ENCODE results near the gene KRT34.
"Not testable (repeated sequence)": the region's sequence is repeated elsewhere in the genome, so short reads cannot be mapped to it uniquely, and the experiment has no call there.

Gene KRT34

DNA sequence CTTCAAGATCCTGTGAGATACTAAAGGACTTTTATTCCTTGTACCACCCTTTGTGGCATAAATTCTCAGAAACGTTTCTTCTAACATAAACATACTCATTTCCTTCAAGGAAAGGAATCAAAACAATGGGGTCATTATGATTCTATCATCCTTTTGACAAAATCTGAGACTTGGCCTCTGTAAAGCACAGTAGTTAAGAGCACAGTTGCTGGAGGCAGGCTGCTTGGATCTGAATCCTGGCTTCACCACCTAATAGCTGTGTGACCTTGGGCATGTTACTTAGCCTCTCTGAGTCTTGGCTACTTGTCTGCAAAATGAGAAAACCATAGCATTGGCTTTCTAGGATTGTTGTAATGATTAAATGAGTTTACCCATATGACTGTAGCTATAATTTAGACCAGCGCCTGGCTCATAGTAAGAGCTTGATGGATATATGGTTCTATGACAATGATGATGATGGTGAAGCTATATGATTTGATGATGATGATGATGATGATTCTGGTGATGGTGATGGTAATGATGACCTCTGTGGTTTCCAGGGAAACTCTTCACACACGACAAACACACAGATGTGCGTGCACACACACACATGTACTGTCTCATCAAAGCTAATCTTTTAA is 21.4 kb upstream of the KRT34 start:
- no peak for DNase-seq

DNA sequence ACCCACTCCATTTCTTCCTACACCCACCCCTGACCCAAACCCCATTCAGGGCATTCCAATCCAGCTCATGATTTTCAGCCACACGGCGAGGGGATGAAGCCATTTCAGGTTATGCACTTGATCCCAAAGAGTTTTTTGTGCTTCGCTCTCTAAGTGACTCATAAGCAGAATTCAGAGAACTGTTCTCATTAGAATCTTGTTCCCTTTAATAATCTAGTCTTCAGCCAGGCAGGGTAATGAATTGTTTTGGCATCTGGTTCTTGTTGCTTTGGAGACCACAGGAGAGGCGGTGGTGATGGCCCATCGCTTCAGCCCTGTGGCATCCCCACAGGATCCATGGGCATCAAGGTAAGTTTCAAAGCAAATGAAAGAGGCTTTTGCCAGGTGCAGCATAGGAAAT is 20.1 kb upstream of the KRT34 start:
- no peak for DNase-seq

DNA sequence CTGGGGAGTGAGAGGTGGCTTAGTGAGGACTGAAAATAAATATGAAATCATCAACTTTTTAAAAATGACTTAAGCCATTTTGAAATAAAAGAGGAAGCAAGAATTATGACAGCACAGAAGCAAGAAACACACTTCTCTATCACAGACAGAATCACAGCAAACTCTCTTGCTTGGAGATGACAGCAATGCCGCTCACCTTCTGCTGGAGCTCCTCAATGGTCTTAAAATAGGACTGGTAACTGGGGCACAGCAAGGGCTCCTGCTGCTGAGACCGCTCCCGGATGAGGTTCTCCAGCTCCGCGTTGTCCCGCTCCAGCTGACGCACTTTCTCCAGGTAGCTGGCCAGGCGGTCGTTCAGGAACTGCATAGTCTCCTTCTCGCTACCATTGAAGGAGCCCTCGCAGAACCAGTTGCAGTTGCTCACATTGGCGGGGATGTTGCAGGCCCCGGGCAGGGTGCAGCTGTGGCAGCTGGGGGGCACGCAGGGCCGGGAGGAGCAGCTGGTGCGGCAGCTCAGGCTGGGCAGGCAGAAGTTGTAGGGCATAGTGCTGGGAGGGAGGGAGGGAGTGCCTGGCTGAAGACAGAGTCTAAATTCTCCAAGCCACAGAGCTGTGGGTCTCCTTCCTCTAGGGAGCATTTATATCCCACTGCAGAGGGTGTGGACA is 15.0 kb upstream of the KRT34 start, which contains the start of gene KRT31:
Gene KRT31 (minus strand): TSS at position 613 of the 665 bp plus-strand sequence. CDS start 69 bp downstream, at position 544.
- DNase-seq = no peak

DNA sequence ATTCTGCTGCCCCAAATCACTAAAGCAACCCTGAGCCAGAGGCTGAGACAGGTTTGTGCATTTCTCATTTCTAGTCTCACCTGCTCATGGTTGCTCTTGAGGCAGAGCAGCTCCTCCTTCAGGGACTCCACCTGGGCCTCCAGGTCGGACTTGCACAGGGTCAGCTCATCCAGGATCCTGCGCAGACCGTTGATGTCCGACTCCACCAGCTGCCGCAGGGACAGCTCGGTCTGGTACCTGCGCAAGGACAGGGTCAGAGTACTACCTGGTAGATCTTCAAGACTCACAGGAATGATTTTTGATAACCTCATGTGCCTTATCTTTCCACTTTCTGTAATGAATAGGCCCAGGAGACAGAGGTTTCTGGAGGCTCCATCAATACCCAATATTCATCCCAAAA is 14.2 kb upstream of the KRT34 start:
- DNase-seq = no peak

DNA sequence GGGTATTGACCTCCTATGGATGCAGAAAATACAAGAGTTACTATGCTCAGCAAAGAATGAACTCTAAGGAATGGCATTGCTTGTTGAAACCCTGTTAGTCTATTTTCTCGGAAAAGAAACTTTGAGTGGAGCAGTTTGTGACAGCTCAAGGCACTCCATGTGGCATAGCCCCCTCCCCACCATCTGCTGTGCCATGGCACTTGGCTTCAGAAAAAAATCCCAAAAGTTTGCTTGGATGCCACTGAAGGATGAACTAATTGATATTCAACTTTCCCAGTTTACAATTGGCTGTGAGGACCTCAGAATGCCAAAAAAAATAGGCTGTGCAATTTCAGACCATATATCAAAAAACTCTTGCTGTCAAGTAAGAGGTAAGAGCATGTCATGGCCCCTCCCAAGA is 13.5 kb upstream of the KRT34 start:
- no peak for DNase-seq

DNA sequence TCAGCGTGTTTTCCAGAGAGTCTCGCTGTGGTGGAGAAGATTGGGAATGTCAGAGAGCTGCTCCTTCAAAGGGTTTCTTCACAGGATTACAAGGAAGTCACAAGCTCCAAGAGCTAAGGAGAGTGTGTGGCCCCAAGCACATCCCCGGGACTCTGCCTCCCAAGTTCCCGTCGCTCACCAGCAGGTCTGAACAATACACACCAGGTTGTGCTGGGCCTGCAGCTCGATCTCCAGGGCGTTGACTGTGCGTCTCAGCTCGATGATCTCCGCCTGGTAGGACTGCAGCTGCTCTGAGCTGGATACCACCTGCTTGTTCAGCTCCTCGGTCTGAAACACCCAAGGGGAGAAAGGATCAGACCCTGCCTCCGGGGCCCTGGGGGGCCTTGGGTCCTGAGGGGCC is 12.9 kb upstream of the KRT34 start:
- not testable (repeated sequence) for DNase-seq

DNA sequence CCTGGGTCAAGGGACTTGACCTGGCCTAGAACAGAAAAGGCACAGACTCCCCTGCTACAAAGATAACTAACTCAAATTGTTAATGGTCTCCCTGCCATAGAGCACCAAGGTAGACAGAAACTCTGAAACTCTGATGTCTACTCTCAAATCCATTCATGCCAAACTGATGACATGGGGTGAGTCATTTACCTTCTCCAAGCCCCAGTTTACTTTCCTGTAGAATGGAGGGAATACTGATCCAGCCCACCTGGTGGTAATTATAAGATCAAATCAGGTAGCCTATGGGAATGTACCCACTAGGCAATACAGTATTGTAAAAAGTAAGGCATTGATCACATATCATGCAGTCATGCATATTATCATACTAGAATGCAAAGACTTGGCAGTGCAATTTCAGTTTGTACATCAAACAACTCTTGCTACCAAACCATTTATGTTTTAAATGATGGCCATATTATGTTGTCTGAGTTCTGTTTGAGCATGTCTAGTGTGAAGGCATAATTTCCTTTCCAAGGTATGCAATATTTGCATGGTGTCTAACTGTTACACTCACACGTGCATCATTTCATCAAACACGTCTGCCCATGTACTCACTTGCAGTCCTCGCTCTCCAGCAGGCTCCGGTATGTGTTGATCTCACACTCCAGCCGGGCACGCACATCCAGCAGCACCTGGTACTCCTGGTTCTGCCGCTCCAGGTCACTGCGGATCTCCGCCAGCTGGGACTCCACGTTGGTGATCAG is 12.3 kb upstream of the KRT34 start:
- no peak for DNase-seq

DNA sequence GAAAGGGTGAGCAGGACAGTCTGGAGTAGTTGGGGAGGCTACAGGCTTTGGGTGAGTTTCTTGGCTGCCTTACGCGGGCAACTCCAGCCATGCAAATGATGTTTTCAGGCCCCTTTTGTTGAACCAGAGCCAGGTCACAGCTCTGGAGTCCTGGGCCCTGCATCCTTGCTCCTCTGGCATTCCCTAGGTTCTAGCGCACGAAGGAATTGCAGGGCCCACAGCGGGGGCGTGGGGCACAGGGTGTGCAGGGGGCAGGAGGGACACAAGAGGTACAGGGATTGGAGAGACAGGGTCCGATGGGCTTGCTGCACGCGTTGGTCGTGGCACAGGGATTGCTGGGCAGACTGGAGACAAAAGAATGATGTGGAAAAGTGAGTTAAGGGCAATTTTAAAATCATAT is 11.7 kb upstream of the KRT34 start:
- DNase-seq = no peak

DNA sequence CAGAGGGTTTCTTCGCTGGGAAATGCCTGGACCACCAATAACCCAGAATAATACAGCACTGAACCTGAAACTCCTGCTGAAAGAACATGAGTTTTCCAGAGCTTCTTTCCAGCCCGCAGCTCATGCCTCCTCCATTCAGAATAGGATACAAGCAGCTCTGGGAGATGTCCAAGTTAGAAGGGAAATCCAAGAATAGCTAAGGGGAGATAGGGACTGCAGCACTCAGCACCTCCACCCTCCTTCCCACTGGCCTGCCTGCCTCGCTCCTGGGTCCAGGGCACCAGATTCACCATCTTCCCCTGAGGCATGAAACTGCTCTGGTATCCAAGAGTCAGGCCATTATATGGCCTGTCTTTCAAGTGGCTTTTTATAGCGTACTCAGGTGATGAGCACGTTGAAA is 11.2 kb upstream of the KRT34 start:
- DNase-seq = no peak

DNA sequence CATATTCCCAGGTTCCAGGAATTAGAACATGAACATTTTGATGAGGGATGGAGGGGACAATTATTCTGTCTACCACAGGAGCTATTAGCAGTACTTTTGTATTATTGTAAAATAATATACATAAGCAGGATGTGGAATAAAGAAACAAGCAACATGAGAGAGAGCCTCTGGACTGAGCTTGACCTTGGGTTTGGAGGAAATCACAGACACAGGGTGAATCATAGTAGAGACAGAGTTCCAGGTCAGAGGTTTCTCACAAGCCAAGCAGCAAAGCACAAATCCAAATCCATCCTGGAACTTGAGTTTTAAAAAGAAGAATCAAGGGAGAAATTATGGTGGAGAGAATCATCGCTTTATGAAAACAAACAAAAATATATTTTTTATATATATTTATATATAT is 10.2 kb upstream of the KRT34 start:
- DNase-seq = no peak

DNA sequence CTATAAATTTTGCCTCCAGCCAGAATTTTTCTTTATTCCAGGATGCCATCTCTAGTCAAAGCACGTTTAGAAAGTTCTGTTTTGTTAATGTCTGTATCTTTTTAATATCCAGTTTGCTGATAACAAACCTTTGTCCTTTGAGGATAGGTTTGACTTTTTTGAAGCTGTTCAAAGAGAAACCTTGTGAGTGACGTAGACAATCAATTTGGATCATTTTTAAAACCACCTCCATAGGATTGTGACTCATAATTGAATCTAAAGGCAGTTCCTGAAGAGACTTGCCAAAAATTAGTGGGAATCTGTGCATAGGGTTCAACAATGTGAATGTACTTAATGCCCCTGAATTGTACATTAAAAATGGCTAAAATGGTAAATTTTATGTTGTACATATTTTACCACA is 9.4 kb upstream of the KRT34 start:
- DNase-seq = no peak

DNA sequence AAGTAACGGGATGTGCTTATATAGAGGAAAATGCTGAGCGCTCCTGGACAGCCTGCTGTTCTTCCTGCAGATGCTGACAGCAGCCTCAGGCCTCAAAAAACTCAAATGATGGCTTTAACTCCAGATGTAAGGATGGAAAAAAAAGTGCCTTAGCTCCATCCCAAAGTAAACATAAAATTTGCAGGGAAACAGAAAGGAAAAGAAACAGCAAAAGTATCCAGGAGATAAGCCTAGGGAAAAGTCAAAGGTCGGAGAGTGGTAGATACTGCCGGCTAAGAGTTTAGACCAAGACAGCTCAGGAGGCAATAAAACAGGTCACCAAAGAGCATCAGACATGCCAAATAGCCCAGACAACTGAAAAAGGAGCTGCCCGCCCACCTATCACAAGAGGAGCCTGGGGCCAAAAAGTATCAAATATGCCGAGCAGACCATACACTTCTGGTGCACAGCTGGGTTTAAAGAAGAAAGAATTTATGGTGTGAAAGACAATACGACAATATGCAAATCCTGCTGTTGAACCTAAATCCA is 8.4 kb upstream of the KRT34 start:
- DNase-seq = no peak

DNA sequence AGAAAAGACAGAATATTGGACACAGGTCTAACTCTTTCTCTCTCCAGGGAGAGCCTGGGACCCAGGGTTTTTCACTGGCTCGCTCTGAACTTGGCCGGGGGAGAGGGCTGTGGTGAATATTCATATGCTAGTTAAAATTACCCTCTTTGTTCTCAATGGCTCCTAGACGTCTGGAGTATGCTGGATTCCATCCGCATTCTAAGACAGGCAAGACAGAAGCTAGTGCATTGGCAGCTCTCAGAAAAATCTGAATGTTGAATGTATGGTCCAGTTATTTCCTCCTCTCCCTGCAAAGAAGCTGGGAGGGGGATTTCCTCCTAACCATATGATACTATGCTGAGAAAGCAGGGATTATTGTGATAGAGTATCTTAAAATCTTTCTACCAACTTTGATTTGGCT is 5.6 kb upstream of the KRT34 start:
- no peak for DNase-seq

DNA sequence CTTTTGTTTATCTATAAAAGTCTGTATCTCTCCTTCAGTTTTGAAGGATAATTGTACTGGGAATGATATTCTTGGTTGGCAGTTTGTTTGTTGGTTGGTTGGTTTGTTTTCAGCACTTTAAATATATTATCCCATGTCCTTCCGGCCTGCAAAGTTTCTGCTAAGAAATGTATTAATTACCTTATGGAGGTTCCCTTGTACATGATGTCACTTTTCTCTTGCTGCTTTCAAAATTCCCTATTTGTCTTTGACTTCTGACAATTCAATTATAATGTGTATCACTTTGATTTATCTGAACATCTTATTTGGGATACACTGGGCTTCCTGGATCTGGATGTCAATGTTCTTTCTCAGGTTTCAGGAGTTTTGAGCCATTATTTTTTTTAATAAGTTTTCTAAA is 4.1 kb upstream of the KRT34 start:
- no peak for DNase-seq

DNA sequence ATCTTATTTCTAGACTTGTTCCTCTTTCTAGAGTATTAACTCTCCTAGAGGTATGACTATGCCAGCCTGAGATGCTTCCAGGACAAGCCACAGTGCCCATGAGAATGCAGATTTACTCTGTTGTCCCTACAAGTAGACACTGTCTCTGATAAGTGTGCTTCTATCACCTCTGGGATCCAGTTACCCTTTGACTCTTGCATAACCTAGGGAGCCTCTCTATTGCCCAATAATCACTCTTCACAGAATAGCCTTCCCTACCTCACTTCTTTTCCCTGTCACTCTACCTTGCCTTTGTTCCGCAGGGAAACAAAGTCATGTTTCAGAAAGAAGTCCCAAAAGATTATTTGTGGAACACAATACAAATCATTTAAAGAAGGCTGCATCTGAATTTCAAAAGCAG is 1.6 kb upstream of the KRT34 start:
- DNase-seq = no peak

DNA sequence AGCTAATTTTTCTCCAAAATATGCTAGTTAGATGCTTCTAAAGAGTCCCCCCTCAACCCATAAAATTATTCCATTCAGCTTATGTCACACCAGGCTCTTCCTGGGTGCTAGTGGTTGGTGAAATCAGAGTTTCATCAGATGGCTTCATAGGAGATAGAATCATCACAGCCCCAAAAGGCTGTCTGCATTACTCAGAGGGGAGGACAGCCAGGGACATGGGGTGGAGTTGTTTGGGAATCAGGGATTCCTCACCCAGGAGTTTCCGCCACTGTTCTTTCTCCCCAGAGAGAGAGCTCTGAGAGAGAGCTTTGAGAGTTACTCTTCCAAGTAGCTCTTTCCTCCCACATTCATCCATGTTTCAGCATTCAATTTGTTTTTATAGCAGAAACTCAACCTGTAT is 288 bp upstream of the KRT34 start:
- DNase-seq = no peak

DNA sequence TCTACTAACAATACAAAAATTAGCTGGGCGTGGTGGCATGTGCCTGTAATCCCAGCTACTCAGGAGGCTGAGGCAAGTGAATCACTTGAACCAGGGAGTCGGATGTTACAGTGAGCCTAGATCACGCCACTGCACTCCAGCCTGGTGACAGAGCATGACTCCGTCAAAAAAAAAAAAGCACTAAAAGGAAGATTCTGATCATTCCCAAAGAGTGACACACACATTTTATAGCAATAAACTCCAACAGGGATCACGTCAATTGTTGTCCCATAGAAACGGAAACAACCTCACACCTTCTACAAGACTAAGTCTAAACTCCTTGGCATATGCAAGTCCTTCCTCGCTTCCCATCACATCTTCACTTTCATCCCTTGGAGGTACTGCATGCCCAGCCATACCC is 2.0 kb downstream of the KRT34 start:
- not testable (repeated sequence) for DNase-seq

DNA sequence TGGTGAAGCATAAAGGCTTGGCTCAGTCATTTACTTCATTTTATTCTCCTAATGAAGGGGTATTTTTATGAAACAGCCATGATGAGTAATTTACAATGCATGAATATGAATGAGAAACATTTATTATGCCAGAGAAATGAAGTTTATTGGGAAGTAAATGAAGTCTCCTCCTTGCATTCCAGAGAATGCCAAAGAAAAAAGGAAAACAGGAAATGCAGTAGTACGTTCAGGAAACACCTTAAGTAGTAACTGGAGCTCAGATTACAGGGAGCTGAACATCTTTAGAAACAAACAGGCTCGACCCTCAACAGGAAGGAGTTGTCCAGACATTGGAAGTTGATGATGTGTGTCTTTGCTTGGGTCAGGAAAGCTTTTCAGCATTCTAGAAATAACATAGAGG is 4.6 kb downstream of the KRT34 start:
- no peak for DNase-seq

DNA sequence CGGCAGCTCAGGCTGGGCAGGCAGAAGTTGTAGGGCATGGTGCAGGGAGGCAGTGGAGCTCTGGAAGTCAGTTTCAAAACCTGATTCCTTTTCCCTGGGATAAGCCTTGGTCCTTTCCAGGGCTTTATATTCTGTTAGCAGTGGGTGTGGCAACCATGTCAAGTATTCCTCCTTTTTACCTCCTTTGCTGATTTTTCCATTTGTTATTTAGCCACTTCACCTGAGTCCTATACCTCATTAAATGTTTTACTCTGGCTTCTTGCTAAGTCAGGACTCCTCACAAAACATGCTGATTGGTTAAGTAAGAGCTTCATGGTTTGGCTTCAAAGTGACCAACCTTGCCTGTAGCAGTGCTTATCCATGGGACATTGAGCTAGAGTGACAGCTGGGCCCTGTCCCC is 12.4 kb downstream of the KRT34 start, which contains the start of gene KRT33B:
Gene KRT33B (minus strand): TSS at position 101 of the 400 bp plus-strand sequence. CDS start 63 bp downstream, at position 38.
- no peak for DNase-seq

DNA sequence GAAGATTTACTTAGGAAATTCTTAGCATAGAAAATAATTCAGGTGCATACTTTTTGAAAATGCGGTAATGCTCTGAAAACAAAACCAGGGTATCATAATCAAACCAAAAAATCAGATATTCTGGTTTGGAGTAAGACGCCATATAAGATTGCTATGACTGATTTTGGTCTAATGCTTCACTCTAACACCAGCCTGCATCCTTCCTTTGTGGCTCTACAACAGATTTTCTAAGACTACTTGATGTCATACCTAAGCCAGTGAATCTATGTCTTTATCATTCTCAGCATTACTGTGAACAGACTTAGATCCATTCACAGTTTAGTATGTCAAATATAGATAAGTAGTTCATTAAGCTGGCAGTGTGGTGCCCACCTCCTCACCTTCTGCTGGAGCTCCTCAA is 13.1 kb downstream of the KRT34 start:
- no peak for DNase-seq

DNA sequence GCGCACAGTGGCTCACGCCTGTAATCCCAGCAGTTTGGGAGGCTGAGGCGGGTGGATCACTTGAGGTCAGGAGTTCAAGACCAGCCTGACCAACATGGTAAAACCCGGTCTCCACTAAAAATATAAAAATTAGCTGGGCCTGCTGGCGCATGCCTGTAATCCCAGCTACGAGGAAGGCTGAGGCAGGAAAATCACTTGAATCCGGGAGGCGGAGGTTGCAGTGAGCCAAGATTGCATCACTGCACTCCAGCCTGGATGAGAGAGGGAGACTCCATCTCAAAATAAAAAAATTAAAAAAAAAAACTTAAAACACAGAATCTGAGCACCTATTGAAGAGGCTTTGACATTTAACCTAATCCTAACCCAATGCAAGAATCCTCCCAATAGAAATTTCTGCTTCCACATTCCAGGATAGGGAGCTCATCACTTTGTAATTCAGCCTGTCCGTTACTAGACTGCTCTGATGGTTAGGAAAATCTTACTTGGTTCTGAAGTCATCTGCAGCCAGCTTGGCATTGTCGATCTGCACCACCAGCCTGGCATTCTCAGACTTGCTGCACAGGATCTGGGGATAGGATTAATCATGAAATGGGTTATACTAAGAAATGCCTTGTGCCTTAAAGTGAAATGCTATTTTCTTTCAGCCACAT is 14.6 kb downstream of the KRT34 start:
- DNase-seq = no peak

DNA sequence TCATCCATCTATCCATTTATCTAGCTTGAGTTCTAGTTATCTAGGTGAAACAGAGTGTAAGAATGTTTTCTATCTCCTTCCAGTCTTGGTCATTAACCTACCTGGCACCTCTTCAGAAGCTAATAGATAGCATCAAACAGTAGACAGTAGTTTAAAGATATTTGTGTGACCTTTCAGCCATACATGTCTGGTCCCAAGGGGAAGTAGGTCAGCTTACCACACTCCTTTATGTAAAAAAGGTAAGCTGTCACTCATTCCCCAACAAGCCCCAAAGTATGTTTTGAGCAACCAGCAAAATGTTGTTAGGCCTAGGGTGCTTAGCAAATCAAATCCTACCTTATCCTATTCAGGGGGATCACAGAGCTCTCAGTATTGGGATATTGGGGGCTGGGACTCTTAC is 16.0 kb downstream of the KRT34 start:
- DNase-seq = no peak

DNA sequence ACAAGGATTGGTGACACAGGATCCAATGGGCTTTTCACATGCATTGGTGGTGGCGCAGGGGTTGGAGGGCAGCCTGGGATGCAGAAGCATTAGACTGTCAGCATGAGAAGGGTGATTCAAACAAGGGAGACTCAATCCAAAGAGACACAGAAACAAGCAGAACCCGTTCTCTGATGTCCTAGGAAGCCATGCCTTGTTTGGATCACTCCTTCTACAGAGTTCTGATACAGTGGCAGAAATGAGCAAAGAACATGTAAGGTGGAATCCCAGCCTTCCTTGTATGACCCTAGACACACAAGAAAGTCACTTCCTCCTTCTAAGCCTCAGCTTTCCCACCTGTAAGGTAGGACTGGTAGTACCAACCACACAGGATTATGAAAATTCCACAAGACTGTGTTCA is 18.2 kb downstream of the KRT34 start:
- DNase-seq = no peak
